HEK293 (cell line): ENCODE results near the gene OR2F1.

ENCODE experiments used
- CTCF ChIP-seq: fragments of 450-650 bp; formaldehyde crosslinking; IDR thresholded peaks from 2 replicates; pipeline ENCODE4 v1.5.1; 2016; ENCODE audit warnings: missing biosample characterization, missing genetic modification characterization
- GLI4 ChIP-seq: fragments of 450-650 bp; formaldehyde crosslinking; IDR thresholded peaks from 2 replicates; pipeline ENCODE4 v1.5.1; 2016; ENCODE audit warnings: missing biosample characterization, missing genetic modification characterization
- SP2 ChIP-seq: fragments of 450-650 bp; formaldehyde crosslinking; IDR thresholded peaks from 2 replicates; pipeline ENCODE4 v1.5.1; 2016; ENCODE audit warnings: missing biosample characterization, missing genetic modification characterization
- ZBTB17 ChIP-seq: fragments of 450-650 bp; formaldehyde crosslinking; IDR thresholded peaks from 2 replicates; pipeline ENCODE4 v1.5.1; 2016; ENCODE audit warnings: missing biosample characterization, missing genetic modification characterization
- ZBTB26 ChIP-seq: fragments of 450-650 bp; formaldehyde crosslinking; optimal IDR thresholded peaks from 2 replicates; pipeline ENCODE3; 2016; ENCODE audit warnings: missing biosample characterization, mild to moderate bottlenecking, missing genetic modification characterization
- ZNF133 ChIP-seq: fragments of 450-650 bp; formaldehyde crosslinking; IDR thresholded peaks from 2 replicates; pipeline ENCODE4 v1.5.1; 2016; ENCODE audit warnings: missing biosample characterization, missing genetic modification characterization
- ZNF169 ChIP-seq: fragments of 450-650 bp; formaldehyde crosslinking; IDR thresholded peaks from 2 replicates; pipeline ENCODE4 v1.5.1; 2016; ENCODE audit warnings: missing biosample characterization, missing genetic modification characterization
- ZNF174 ChIP-seq: fragments of 450-650 bp; formaldehyde crosslinking; IDR thresholded peaks from 2 replicates; pipeline ENCODE4 v1.5.0; 2017; ENCODE audit warnings: missing biosample characterization, mild to moderate bottlenecking, missing genetic modification characterization
- ZNF488 ChIP-seq: fragments of 450-650 bp; formaldehyde crosslinking; IDR thresholded peaks from 2 replicates; pipeline ENCODE4 v1.5.1; 2016; ENCODE audit warnings: missing biosample characterization, missing genetic modification characterization
- ZNF510 ChIP-seq: fragments of 450-650 bp; formaldehyde crosslinking; IDR thresholded peaks from 2 replicates; pipeline ENCODE4 v1.5.1; 2018; ENCODE audit warnings: mild to moderate bottlenecking, missing genetic modification characterization, missing biosample characterization; ENCODE audit not compliant: insufficient replicate concordance

- TF ChIP-seq CTCF (tag by site-specific recombination), result no peak
- no peak for TF ChIP-seq ZNF133 (tag by site-specific recombination)
- TF ChIP-seq ZNF174, result no peak
- no peak for TF ChIP-seq ZNF488 (tag by site-specific recombination)
- TF ChIP-seq ZBTB17, result no peak
- TF ChIP-seq SP2 (tag by site-specific recombination), result no peak
- no peak for TF ChIP-seq ZNF510
- TF ChIP-seq GLI4 (tag by site-specific recombination), result no peak
- TF ChIP-seq ZNF169 (tag by site-specific recombination), result no peak
- no peak for TF ChIP-seq ZBTB26
These were observed 29.8 kb upstream of the OR2F1 start for GRCh38 chr7:143924851-143925250.
